ENCODE results near the gene EIF4A2.
"Not testable (repeated sequence)": the region's sequence is repeated elsewhere in the genome, so short reads cannot be mapped to it uniquely, and the experiment has no call there.

EIF4A2 gene

GRCh38 chr3:186789554-186790260 lies 6.3 kb downstream of the EIF4A2 start:
- peaks cover 89% of the 10 kb centered on the region for H3K36me3 Mint-ChIP-seq (ENCODE audit: low read depth)
- no peak overlapping the region for H3K27ac Mint-ChIP-seq
- H3K27me3 Mint-ChIP-seq: no peaks in the 10 kb centered on the region
- H3K4me3 Mint-ChIP-seq: no peak overlapping the region
- peaks cover 26% of the 10 kb centered on the region for H3K4me1 Mint-ChIP-seq (ENCODE audit: low read depth)
- H3K9me3 Mint-ChIP-seq: no peaks in the 10 kb centered on the region
- intact Hi-C loops (cut with micrococcal nuclease): loop anchor here (5.0 kb wide), 1 partner anchor 33 kb away; no protein-coding TSS in a partner anchor

- H3K4me1 Mint-ChIP-seq (ENCODE audit: low read depth): peaks cover 22% of the 10 kb centered on the region
- no peaks in the 10 kb centered on the region for H3K27me3 Mint-ChIP-seq
- H3K27ac Mint-ChIP-seq: no peak overlapping the region
- no peaks in the 10 kb centered on the region for H3K9me3 Mint-ChIP-seq
- H3K36me3 Mint-ChIP-seq (ENCODE audit: low read depth): peaks cover 86% of the 10 kb centered on the region
- intact Hi-C loops (cut with micrococcal nuclease): no loop called here
- H3K4me3 Mint-ChIP-seq: no peak overlapping the region
These were observed 7.0 kb downstream of the EIF4A2 start for GRCh38 chr3:186790261-186790981.

GRCh38 chr3:186798239-186798874 lies 15.0 kb downstream of the EIF4A2 start:
- Mint-ChIP-seq H3K4me3 (no peak overlapping the region), H3K9me3 (no peaks in the 10 kb centered on the region), H3K36me3 (ENCODE audit: low read depth) (peaks cover 67% of the 10 kb centered on the region), H3K4me1 (ENCODE audit: low read depth) (peaks cover 6% of the 10 kb centered on the region), H3K27ac (no peak overlapping the region), H3K27me3 (no peaks in the 10 kb centered on the region)
- intact Hi-C loops (cut with micrococcal nuclease): no loop called here

GRCh38 chr3:186800285-186800684 lies 16.9 kb downstream of the EIF4A2 start:
- Mint-ChIP-seq H3K27me3 (no peaks in the 10 kb centered on the region), H3K36me3 (ENCODE audit: low read depth) (peaks cover 54% of the 10 kb centered on the region), H3K4me3 (no peak overlapping the region), H3K4me1 (ENCODE audit: low read depth) (peaks cover 6% of the 10 kb centered on the region), H3K9me3 (no peaks in the 10 kb centered on the region), H3K27ac (no peak overlapping the region)
- intact Hi-C loops (cut with micrococcal nuclease): no loop called here

- no peak overlapping the region for H3K27ac Mint-ChIP-seq
- intact Hi-C loops (cut with micrococcal nuclease): no loop called here
- H3K27me3 Mint-ChIP-seq: no peaks in the 10 kb centered on the region
- no peak overlapping the region for H3K4me3 Mint-ChIP-seq
- H3K4me1 Mint-ChIP-seq (ENCODE audit: low read depth): peaks cover 14% of the 10 kb centered on the region
- peaks cover 38% of the 10 kb centered on the region for H3K36me3 Mint-ChIP-seq (ENCODE audit: low read depth)
- H3K9me3 Mint-ChIP-seq: no peaks in the 10 kb centered on the region
These were observed 19.3 kb downstream of the EIF4A2 start for GRCh38 chr3:186802701-186803100.

GRCh38 chr3:186803447-186803846 lies 20.1 kb downstream of the EIF4A2 start:
- H3K4me3 Mint-ChIP-seq; H3K9me3 Mint-ChIP-seq; H3K27ac Mint-ChIP-seq; intact Hi-C loops (cut with micrococcal nuclease); H3K27me3 Mint-ChIP-seq: not testable (repeated sequence)
- Mint-ChIP-seq H3K4me1 (ENCODE audit: low read depth) (peaks cover 11% of the 10 kb centered on the region), H3K36me3 (ENCODE audit: low read depth) (peaks cover 33% of the 10 kb centered on the region)

- Mint-ChIP-seq H3K27me3 (no peaks in the 10 kb centered on the region), H3K27ac (peak within 1 kb of the TSS; percentile 77), H3K4me1 (ENCODE audit: low read depth) (peaks cover 8% of the 10 kb centered on the region), H3K36me3 (ENCODE audit: low read depth) (peaks cover 23% of the 10 kb centered on the region), H3K9me3 (no peaks in the 10 kb centered on the region), H3K4me3 (peak within 1 kb of the TSS; percentile 77)
- intact Hi-C loops (cut with micrococcal nuclease): loop anchor here (2.0 kb wide), 1 partner anchor 18 kb away; no protein-coding TSS in a partner anchor
These were observed 23.0 kb downstream of the EIF4A2 start, which contains the start of gene RFC4 for GRCh38 chr3:186806089-186807055. TSS of gene RFC4 (minus strand) at chr3:186806482. CDS start at chr3:186804713, 1,769 bp downstream.

GRCh38 chr3:186807231-186807630 lies 23.9 kb downstream of the EIF4A2 start:
- Mint-ChIP-seq H3K4me3 (peak overlapping the region; percentile 77), H3K27ac (peak overlapping the region; percentile 77), H3K4me1 (ENCODE audit: low read depth) (peaks cover 8% of the 10 kb centered on the region), H3K36me3 (ENCODE audit: low read depth) (peaks cover 29% of the 10 kb centered on the region), H3K9me3 (no peaks in the 10 kb centered on the region), H3K27me3 (peaks cover 3% of the 10 kb centered on the region)
- intact Hi-C loops (cut with micrococcal nuclease): loop anchor here (2.0 kb wide), 1 partner anchor 18 kb away; no protein-coding TSS in a partner anchor

- no peak overlapping the region for H3K27ac Mint-ChIP-seq
- H3K36me3 Mint-ChIP-seq (ENCODE audit: low read depth): peaks cover 38% of the 10 kb centered on the region
- H3K4me1 Mint-ChIP-seq (ENCODE audit: low read depth): peaks cover 12% of the 10 kb centered on the region
- H3K4me3 Mint-ChIP-seq: no peak overlapping the region
- peaks cover 7% of the 10 kb centered on the region for H3K27me3 Mint-ChIP-seq
- H3K9me3 Mint-ChIP-seq: no peaks in the 10 kb centered on the region
- intact Hi-C loops (cut with micrococcal nuclease): no loop called here
These were observed 27.1 kb downstream of the EIF4A2 start for GRCh38 chr3:186810336-186810996.

GRCh38 chr3:186811313-186811712 lies 27.9 kb downstream of the EIF4A2 start:
- intact Hi-C loops (cut with micrococcal nuclease); H3K27me3 Mint-ChIP-seq; H3K4me3 Mint-ChIP-seq; H3K27ac Mint-ChIP-seq; H3K9me3 Mint-ChIP-seq: not testable (repeated sequence)
- Mint-ChIP-seq H3K4me1 (ENCODE audit: low read depth) (peaks cover 21% of the 10 kb centered on the region), H3K36me3 (ENCODE audit: low read depth) (peaks cover 45% of the 10 kb centered on the region)

GRCh38 chr3:186814100-186814499 lies 30.7 kb downstream of the EIF4A2 start:
- intact Hi-C loops (cut with micrococcal nuclease): no loop called here
- no peak overlapping the region for H3K4me3 Mint-ChIP-seq
- H3K27ac Mint-ChIP-seq: no peak overlapping the region

GRCh38 chr3:186815435-186815834 lies 32.1 kb downstream of the EIF4A2 start:
- intact Hi-C loops (cut with micrococcal nuclease): no loop called here
- peaks cover 24% of the 10 kb centered on the region for H3K4me1 Mint-ChIP-seq (ENCODE audit: low read depth)
- peaks cover 75% of the 10 kb centered on the region for H3K36me3 Mint-ChIP-seq (ENCODE audit: low read depth)
- no peak overlapping the region for H3K27ac Mint-ChIP-seq
- peaks cover 7% of the 10 kb centered on the region for H3K27me3 Mint-ChIP-seq
- no peak overlapping the region for H3K4me3 Mint-ChIP-seq
- H3K9me3 Mint-ChIP-seq: no peaks in the 10 kb centered on the region

More at GRCh38 chr3:186814100-186814499, 30.7 kb downstream of the EIF4A2 start:
- no peaks in the 10 kb centered on the region for H3K9me3 Mint-ChIP-seq
- peaks cover 72% of the 10 kb centered on the region for H3K36me3 Mint-ChIP-seq (ENCODE audit: low read depth)
- H3K27me3 Mint-ChIP-seq: peaks cover 7% of the 10 kb centered on the region
- peaks cover 24% of the 10 kb centered on the region for H3K4me1 Mint-ChIP-seq (ENCODE audit: low read depth)

- Mint-ChIP-seq H3K4me3 (no peak overlapping the region), H3K27ac (no peak overlapping the region), H3K36me3 (ENCODE audit: low read depth) (peaks cover 71% of the 10 kb centered on the region), H3K9me3 (no peaks in the 10 kb centered on the region), H3K27me3 (no peaks in the 10 kb centered on the region), H3K4me1 (ENCODE audit: low read depth) (peaks cover 34% of the 10 kb centered on the region)
- intact Hi-C loops (cut with micrococcal nuclease): no loop called here
These were observed 35.1 kb downstream of the EIF4A2 start for GRCh38 chr3:186818516-186818915.
